Activated CD4-positive, alpha-beta T cell treated with anti-CD3 and anti-CD28 coated beads, Interleukin-2, amount 50 U/mL, for 1 hour (primary cell): Measurements from ENCODE around the gene IDI1.

Experiments used
- DNase-seq: peaks from one replicate; pipeline ENCODE4 v3.0.0-alpha.2; 2020

The IDI1 gene

GRCh38 chr10:992467-992866, 56.5 kb downstream of the IDI1 start:
- no peak for DNase-seq

- no peak for DNase-seq
Measured at GRCh38 chr10:990808-991207, 58.1 kb downstream of the IDI1 start.
